ENCODE data around the gene PIGQ.

The PIGQ gene

GRCh38 chr16:583815-584591, 14.2 kb downstream of the PIGQ start:
- no peaks in the 10 kb centered on the region for H3K27me3 Mint-ChIP-seq
- no peak overlapping the region for H3K4me3 Mint-ChIP-seq
- peaks cover 7% of the 10 kb centered on the region for H3K4me1 Mint-ChIP-seq
- H3K27ac Mint-ChIP-seq (ENCODE audit: low read depth), result no peak overlapping the region
- DNase-seq (ENCODE audit: low spot score in 2 of 2) (no peak), ATAC-seq (replicated peaks; ENCODE audit: extremely low read depth, poor library complexity, severe bottlenecking) (no peak)
- no peaks in the 10 kb centered on the region for H3K9me3 Mint-ChIP-seq
- peaks cover 9% of the 10 kb centered on the region for H3K36me3 Mint-ChIP-seq (ENCODE audit: insufficient read depth)

- Mint-ChIP-seq H3K27me3 (no peaks in the 10 kb centered on the region), H3K4me1 (peaks cover 7% of the 10 kb centered on the region), H3K4me3 (no peak overlapping the region), H3K36me3 (ENCODE audit: insufficient read depth) (peaks cover 16% of the 10 kb centered on the region), H3K27ac (ENCODE audit: low read depth) (no peak overlapping the region), H3K9me3 (no peaks in the 10 kb centered on the region)
- no peak for ATAC-seq (replicated peaks; ENCODE audit: extremely low read depth, poor library complexity, severe bottlenecking)
- no peak for DNase-seq (ENCODE audit: low spot score in 2 of 2)
These were observed 15.6 kb downstream of the PIGQ start for GRCh38 chr16:585351-585750.

DNA sequence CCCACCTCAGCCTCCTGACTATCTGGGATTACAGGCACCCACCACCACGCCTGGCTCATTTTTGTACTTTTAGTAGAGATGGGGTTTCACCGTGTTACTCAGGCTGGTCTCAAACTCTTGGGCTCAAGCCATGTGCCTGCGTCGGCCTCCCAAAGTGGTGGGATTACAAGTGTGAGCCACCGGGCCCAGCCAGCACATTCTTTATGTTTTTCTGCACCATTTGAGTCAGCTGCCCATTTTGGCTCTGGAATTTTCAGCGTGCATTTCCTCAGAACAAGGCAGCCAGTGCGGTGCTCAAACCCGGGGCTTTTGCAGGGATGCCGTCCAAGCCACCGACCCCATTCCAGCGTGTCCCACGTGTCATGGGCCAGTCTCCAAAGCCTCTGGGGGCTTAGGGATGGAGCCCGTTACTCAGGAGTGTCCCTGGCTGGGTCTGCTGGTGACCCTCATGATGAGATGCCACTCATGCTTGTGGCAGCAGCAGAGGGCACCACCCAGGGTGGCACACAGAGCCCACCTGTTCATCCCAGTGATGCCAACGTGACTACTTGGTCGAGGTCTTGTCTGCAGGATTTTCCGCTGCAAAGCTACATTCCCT, 16.4 kb downstream of the PIGQ start:
- H3K4me1 Mint-ChIP-seq, result peaks cover 15% of the 10 kb centered on the region
- no peak for DNase-seq (ENCODE audit: low spot score in 2 of 2)
- H3K4me3 Mint-ChIP-seq, result no peak overlapping the region
- ATAC-seq (replicated peaks; ENCODE audit: extremely low read depth, poor library complexity, severe bottlenecking), result no peak
- no peaks in the 10 kb centered on the region for H3K27me3 Mint-ChIP-seq
- H3K36me3 Mint-ChIP-seq (ENCODE audit: insufficient read depth), result peaks cover 18% of the 10 kb centered on the region
- no peaks in the 10 kb centered on the region for H3K9me3 Mint-ChIP-seq
- H3K27ac Mint-ChIP-seq (ENCODE audit: low read depth), result no peak overlapping the region

DNA sequence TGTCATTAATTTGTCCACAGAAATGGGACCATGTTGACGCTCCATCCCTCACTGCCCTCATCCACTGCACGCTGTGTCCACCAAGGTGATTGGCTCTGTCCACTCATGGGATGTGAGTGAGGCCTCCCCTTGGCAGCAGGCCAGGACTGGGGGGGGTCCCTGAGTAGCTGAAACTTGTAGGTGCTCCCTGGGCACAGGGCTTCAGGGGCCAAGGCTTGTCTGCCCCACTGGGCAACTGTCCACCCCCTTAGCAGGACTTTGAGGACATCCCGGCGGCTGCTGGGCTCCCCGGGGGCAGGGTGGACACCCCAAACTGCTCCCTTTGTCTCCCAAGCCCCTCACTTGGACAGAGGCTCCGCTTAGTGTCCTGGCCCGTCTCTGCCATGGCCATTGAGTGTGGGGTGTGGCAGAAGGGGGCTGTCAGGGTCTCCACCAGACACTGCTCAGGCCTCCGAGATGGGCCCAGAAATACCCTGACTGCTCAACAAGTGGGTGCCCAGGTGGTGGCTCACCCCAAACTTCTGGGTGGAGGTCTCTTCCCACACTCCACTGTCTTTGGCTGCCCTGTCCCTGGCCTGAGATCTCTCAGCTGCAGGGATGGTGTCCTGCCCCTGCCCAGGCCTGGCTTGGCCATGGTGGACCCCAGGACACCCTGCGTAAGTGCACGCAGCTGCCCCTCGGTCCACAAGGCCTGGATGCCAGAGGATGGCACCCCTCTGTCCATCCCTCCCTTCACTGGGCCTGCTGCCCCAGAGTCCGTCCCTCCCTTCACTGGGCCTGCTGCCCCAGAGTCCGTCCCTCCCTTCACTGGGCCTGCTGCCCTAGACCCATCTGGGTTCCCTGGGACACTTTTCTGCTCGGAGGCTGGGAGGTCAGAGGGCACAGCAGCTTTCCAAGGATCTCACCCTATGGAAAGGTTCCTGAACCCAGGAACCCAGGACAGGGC, 17.1 kb downstream of the PIGQ start:
- H3K9me3 Mint-ChIP-seq, result no peaks in the 10 kb centered on the region
- DNase-seq (ENCODE audit: low spot score in 2 of 2) (no peak), ATAC-seq (replicated peaks; ENCODE audit: extremely low read depth, poor library complexity, severe bottlenecking) (no peak)
- no peaks in the 10 kb centered on the region for H3K27me3 Mint-ChIP-seq
- peaks cover 19% of the 10 kb centered on the region for H3K4me1 Mint-ChIP-seq
- peaks cover 19% of the 10 kb centered on the region for H3K36me3 Mint-ChIP-seq (ENCODE audit: insufficient read depth)
- peak overlapping the region; percentile 50 for H3K4me3 Mint-ChIP-seq
- no peak overlapping the region for H3K27ac Mint-ChIP-seq (ENCODE audit: low read depth)

DNA sequence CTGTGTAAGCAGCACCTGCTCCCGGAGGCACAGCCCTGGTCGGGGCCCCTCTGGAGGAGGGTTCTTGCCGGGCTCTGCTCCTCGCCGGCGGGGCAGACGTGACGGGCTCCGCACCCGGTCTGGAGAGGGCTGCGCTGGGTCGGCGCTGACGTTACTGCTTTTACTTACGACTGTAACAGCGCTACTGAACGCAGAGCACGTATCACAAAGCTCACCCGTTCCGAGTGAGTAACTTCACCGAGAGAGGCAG, 18.8 kb downstream of the PIGQ start:
- H3K9me3 Mint-ChIP-seq, result no peaks in the 10 kb centered on the region
- peaks cover 33% of the 10 kb centered on the region for H3K4me1 Mint-ChIP-seq
- peak overlapping the region; percentile 90 for H3K4me3 Mint-ChIP-seq
- no peaks in the 10 kb centered on the region for H3K27me3 Mint-ChIP-seq
- ATAC-seq (replicated peaks; ENCODE audit: extremely low read depth, poor library complexity, severe bottlenecking), result peak; percentile 30
- H3K36me3 Mint-ChIP-seq (ENCODE audit: insufficient read depth), result peaks cover 19% of the 10 kb centered on the region
- DNase-seq (ENCODE audit: low spot score in 2 of 2), result peak in 1 of 2 donors; percentile 56
- peak overlapping the region; percentile 92 for H3K27ac Mint-ChIP-seq (ENCODE audit: low read depth)

GRCh38 chr16:588889-589657, 19.3 kb downstream of the PIGQ start:
- peaks cover 36% of the 10 kb centered on the region for H3K4me1 Mint-ChIP-seq
- peak overlapping the region; percentile 90 for H3K4me3 Mint-ChIP-seq
- DNase-seq (ENCODE audit: low spot score in 2 of 2) (peak; percentile 99), ATAC-seq (replicated peaks; ENCODE audit: extremely low read depth, poor library complexity, severe bottlenecking) (peak; percentile 70)
- peak overlapping the region; percentile 92 for H3K27ac Mint-ChIP-seq (ENCODE audit: low read depth)
- no peaks in the 10 kb centered on the region for H3K27me3 Mint-ChIP-seq
- H3K9me3 Mint-ChIP-seq, result no peaks in the 10 kb centered on the region
- peaks cover 21% of the 10 kb centered on the region for H3K36me3 Mint-ChIP-seq (ENCODE audit: insufficient read depth)

DNA sequence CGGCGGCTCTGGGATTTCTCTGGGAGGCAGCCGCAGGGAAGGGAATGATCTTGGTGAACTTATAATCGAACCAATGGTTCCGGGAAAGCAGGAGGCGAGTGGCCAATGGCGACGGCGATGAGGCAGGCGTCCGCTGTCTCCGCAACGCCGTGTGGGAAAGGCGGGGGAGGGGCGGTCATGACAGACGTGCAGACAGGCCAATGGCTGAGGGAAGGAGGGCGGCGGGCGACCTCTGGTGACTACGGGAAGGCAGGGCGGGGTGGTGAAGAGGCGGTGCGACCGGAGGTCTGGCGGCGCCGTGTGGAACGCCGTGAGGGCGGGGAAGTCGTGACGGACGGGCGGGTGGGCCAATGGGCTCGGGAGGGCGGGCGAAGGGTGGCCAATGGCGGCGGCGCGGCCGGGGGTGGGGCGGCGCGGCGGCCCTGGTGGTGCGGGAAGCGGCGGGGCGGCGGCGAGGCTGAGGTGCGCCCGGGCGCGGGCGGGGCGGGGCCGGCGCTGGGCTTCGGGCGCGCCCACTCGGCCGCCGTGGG, 20.0 kb downstream of the PIGQ start, which contains the start of gene RAB40C:
TSS of gene RAB40C (plus strand) at position 409 of the 530 bp plus-strand sequence. CDS start 226 bp downstream, outside the sequence.
- peaks cover 42% of the 10 kb centered on the region for H3K4me1 Mint-ChIP-seq
- no peaks in the 10 kb centered on the region for H3K27me3 Mint-ChIP-seq
- peak; percentile 86 for ATAC-seq (replicated peaks; ENCODE audit: extremely low read depth, poor library complexity, severe bottlenecking)
- peak; percentile 98 to 99 for DNase-seq (ENCODE audit: low spot score in 2 of 2)
- peak within 1 kb of the TSS; percentile 92 for H3K27ac Mint-ChIP-seq (ENCODE audit: low read depth)
- no peaks in the 10 kb centered on the region for H3K9me3 Mint-ChIP-seq
- peak within 1 kb of the TSS; percentile 90 for H3K4me3 Mint-ChIP-seq
- peaks cover 25% of the 10 kb centered on the region for H3K36me3 Mint-ChIP-seq (ENCODE audit: insufficient read depth)

DNA sequence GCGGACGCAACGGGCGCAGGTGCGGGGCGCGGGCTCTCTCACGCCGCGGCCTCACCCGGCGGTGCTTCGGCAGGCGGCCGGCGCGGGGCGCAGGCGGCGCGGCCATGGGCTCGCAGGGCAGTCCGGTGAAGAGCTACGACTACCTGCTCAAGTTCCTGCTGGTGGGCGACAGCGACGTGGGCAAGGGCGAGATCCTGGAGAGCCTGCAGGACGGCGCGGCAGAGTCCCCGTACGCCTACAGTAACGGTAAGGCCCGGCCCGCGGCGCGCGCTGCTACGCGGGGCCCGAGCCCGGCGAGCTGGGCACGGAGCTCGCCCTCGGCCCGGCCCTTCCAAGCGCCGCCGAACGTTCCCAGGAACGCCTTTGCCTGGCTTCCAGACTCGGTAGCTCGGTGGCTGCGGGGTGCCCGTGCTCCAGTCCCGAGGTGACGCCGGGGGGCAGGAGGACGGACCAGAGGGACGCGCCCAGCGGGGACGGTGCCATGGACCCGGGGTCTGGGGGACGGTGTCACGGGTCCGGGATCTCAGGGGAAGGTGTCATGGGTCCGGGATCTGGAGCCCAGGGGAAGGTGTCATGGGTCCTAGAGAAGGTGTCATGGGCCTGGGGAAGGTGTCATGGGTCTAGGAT, 20.5 kb downstream of the PIGQ start:
- ATAC-seq (replicated peaks; ENCODE audit: extremely low read depth, poor library complexity, severe bottlenecking) (no peak), DNase-seq (ENCODE audit: low spot score in 2 of 2) (peak in 1 of 2 donors; percentile 28)
- H3K4me1 Mint-ChIP-seq, result peaks cover 45% of the 10 kb centered on the region
- no peaks in the 10 kb centered on the region for H3K27me3 Mint-ChIP-seq
- peak overlapping the region; percentile 92 for H3K27ac Mint-ChIP-seq (ENCODE audit: low read depth)
- peaks cover 25% of the 10 kb centered on the region for H3K36me3 Mint-ChIP-seq (ENCODE audit: insufficient read depth)
- H3K9me3 Mint-ChIP-seq, result no peaks in the 10 kb centered on the region
- peak overlapping the region; percentile 90 for H3K4me3 Mint-ChIP-seq

GRCh38 chr16:590815-591200, 21.0 kb downstream of the PIGQ start:
- Mint-ChIP-seq H3K27ac (ENCODE audit: low read depth) (peak overlapping the region; percentile 81), H3K9me3 (no peaks in the 10 kb centered on the region), H3K4me3 (peak overlapping the region; percentile 90), H3K4me1 (peaks cover 47% of the 10 kb centered on the region), H3K36me3 (ENCODE audit: insufficient read depth) (peaks cover 25% of the 10 kb centered on the region), H3K27me3 (no peaks in the 10 kb centered on the region)
- DNase-seq (ENCODE audit: low spot score in 2 of 2) (no peak), ATAC-seq (replicated peaks; ENCODE audit: extremely low read depth, poor library complexity, severe bottlenecking) (no peak)

- Mint-ChIP-seq H3K4me3 (peak overlapping the region; percentile 90), H3K36me3 (ENCODE audit: insufficient read depth) (peaks cover 27% of the 10 kb centered on the region), H3K27ac (ENCODE audit: low read depth) (peak overlapping the region; percentile 81), H3K4me1 (peaks cover 51% of the 10 kb centered on the region), H3K9me3 (no peaks in the 10 kb centered on the region), H3K27me3 (no peaks in the 10 kb centered on the region)
- ATAC-seq (replicated peaks; ENCODE audit: extremely low read depth, poor library complexity, severe bottlenecking) (no peak), DNase-seq (ENCODE audit: low spot score in 2 of 2) (no peak)
These were observed 21.5 kb downstream of the PIGQ start for GRCh38 chr16:591231-591630.

DNA sequence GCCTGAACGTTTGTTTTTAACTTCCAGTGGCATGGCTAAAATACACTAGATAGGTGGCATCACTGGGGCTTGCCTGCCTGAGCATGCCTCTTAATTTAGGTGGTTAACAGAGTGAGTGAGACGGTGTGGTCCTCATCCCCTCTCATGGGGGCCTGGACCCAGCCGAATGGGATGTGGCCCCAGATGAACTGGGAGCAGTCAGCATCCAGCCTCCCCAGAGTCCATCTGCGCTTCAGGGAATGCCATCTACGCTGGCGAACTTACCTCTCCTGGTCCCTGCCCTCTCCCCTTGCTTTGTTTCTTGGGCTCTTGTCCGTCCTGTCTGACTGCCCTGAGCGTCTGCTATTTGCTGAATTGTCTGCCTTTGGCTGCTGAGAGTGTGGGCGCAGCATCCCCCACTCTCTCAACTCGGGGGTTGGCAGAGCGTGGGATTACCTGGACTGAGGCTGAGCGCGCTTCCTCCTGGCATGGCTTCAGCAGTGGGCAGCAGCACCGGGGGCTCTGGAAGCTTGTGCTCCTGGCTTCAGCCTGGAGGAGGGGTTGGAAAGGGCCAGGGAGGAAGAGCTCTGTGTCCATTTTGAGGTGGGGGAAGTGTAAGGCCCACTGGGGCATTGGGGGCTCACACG, 22.2 kb downstream of the PIGQ start:
- DNase-seq (ENCODE audit: low spot score in 2 of 2) (no peak), ATAC-seq (replicated peaks; ENCODE audit: extremely low read depth, poor library complexity, severe bottlenecking) (no peak)
- Mint-ChIP-seq H3K36me3 (ENCODE audit: insufficient read depth) (peaks cover 27% of the 10 kb centered on the region), H3K4me3 (peak overlapping the region; percentile 90), H3K27ac (ENCODE audit: low read depth) (no peak overlapping the region), H3K9me3 (no peaks in the 10 kb centered on the region), H3K4me1 (peaks cover 59% of the 10 kb centered on the region), H3K27me3 (no peaks in the 10 kb centered on the region)

Data from central memory CD8-positive, alpha-beta T cell (primary cell).